HEK293T (cell line): ENCODE data around the gene PPP5C.

Source experiments
- ARNT ChIP-seq: fragments of 450-650 bp; IDR thresholded peaks from 2 replicates; pipeline ENCODE4 v1.6.1; 2017; ENCODE audit warnings: mild to moderate bottlenecking
- BHLHE40 ChIP-seq: fragments of 450-650 bp; IDR thresholded peaks from 2 replicates; pipeline ENCODE4 v1.6.1; 2016; ENCODE audit warnings: mild to moderate bottlenecking, moderate library complexity, borderline replicate concordance
- CTBP1 ChIP-seq: fragments of 450-650 bp; IDR thresholded peaks from 2 replicates; pipeline ENCODE4 v1.6.1; 2016; ENCODE audit warnings: borderline replicate concordance
- FOXA1 ChIP-seq: fragments of 450-650 bp; IDR thresholded peaks from 2 replicates; pipeline ENCODE4 v1.6.1; 2016; ENCODE audit warnings: mild to moderate bottlenecking
- FOXK2 ChIP-seq: fragments of 450-650 bp; IDR thresholded peaks from 2 replicates; pipeline ENCODE4 v1.6.1; 2016; ENCODE audit warnings: mild to moderate bottlenecking
- FOXM1 ChIP-seq: fragments of 450-650 bp; IDR thresholded peaks from 2 replicates; pipeline ENCODE4 v1.6.1; 2017; ENCODE audit warnings: mild to moderate bottlenecking, borderline replicate concordance
- LEF1 ChIP-seq: fragments of 450-650 bp; IDR thresholded peaks from 2 replicates; pipeline ENCODE4 v1.6.1; 2017; ENCODE audit warnings: mild to moderate bottlenecking, borderline replicate concordance
- NFRKB ChIP-seq: fragments of 450-650 bp; IDR thresholded peaks from 2 replicates; pipeline ENCODE4 v1.6.1; 2016; ENCODE audit warnings: mild to moderate bottlenecking, moderate library complexity
- SP1 ChIP-seq: fragments of 450-650 bp; IDR thresholded peaks from 2 replicates; pipeline ENCODE4 v1.6.1; 2017
- SUZ12 ChIP-seq: fragments of 450-650 bp; IDR thresholded peaks from 2 replicates; pipeline ENCODE4 v1.6.1; 2016; ENCODE audit warnings: mild to moderate bottlenecking
- TARDBP ChIP-seq: fragments of 450-650 bp; IDR thresholded peaks from 2 replicates; pipeline ENCODE4 v1.6.1; 2016

- TF ChIP-seq SP1: no peak
- no peak for TF ChIP-seq NFRKB
- no peak for TF ChIP-seq FOXK2
- no peak for TF ChIP-seq TARDBP
- TF ChIP-seq FOXA1: no peak
- no peak for TF ChIP-seq BHLHE40
- no peak for TF ChIP-seq FOXM1
- TF ChIP-seq ARNT: no peak
- TF ChIP-seq SUZ12: no peak
- TF ChIP-seq LEF1: no peak
- TF ChIP-seq CTBP1: no peak
Observed at GRCh38 chr19:46378268-46378667, 31.4 kb downstream of the PPP5C start.
